ENCODE data around the gene SLC9A3. TPM values are rescaled to one million over a fixed set of nuclear protein-coding genes. Genes with fewer than 3 reads are reported as not detected.

Gene SLC9A3
- total and polyA plus RNA-seq, 8 donors = 0.60 to 1.9 (median 0.95) TPM

DNA sequence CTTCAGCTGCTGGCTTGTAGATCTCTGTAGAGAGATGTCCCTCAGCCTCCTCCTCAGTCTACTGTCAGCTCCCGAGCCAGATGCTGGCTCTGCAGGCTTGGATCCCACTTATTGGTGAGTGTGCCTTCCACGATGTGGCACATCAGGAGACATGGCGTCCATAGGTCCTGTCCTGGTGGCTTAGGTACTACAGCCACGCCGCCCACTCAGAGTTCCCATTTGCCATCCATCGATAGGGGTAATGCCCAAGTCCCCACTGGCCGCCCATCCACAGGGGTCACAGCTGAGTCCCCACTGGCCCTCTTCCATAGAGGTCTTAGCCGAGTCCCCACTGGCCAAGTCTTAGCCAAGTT is 64.0 kb downstream of the SLC9A3 start:
- Histone ChIP-seq H3K4me1 (peaks cover 0 to 5% (median 0%) of the 10 kb centered on the region in 3 donors), H3K9me3 (no peaks in the 10 kb centered on the region), H3K4me3 (no peak overlapping the region), H3K36me3 (peaks cover 0 to 44% (median 0%) of the 10 kb centered on the region in 3 donors), H3K27ac (no peak overlapping the region), H3K27me3 (no peaks in the 10 kb centered on the region)
- FAIRE-seq = no peak
- peak in 3 of 6 donors; percentile 1 to 39 (median 16) for DNase-seq
- ATAC-seq = no peak
- intact Hi-C loops (cut with DNase I) = no loop called here
- no peak for TF ChIP-seq CTCF (IDR thresholded peaks at IDR 0.05)
- WGBS, 2 donors = 96 to 98% methylated on average over 8 of the region's 8 CpGs

GRCh38 chr5:459562-460272 is 64.5 kb downstream of the SLC9A3 start:
- intact Hi-C loops (cut with DNase I) = no loop called here
- no peaks in the 10 kb centered on the region for H3K27me3 ChIP-seq
- H3K4me1 ChIP-seq = peaks cover 0 to 5% (median 0%) of the 10 kb centered on the region in 3 donors
- no peak for TF ChIP-seq CTCF (IDR thresholded peaks at IDR 0.05)
- DNase-seq (peak in 2 of 6 donors; percentile 20 to 49), ATAC-seq (no peak), FAIRE-seq (no peak)
- H3K36me3 ChIP-seq = peaks cover 0 to 39% (median 0%) of the 10 kb centered on the region in 3 donors
- no peaks in the 10 kb centered on the region for H3K9me3 ChIP-seq
- peak overlapping the region in 2 of 4 donors; percentile 64 to 73 for H3K27ac ChIP-seq
- WGBS, 2 donors = 95 to 96% methylated on average over 24 of the region's 24 CpGs
- no peak overlapping the region for H3K4me3 ChIP-seq

DNA sequence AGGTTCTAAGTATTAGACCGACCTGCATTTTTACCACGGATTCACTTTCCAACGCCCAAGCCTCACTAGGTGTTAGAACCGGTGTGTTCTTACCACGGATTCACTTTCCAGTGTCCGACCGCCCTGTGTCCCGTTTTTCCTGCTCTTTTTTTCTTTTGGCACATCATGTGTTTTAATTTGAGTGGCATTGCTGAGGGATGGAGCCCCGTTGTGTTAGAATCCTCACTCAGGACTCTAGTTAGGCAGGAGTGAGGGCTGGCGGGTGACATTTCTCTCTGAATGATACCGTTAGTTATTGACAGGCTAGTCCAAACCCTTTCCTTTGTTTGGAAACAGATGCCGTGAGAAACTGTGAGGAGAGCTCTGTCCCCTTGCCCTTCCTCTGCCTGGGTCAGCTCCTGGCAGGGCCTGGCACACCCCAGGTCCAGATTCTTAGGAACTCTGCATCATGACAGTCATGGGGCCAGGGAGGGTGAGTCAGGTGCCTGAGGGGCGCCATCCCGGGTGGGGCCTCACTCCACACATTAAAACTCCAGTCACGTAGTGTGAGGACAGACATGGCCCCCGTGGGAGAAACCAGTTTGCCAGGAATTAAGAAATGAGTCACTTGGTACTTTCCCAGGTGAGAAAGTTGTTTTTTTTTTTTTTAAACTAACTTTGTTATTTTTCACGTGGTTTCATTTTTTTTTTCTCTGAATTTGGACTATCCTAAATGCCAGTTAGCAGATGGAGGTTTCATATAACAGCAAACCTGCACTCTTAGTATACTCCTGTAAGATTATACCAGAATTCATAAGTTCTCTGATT is 65.5 kb downstream of the SLC9A3 start:
- peak overlapping the region in 3 of 4 donors; percentile 6 to 73 (median 64) for H3K27ac ChIP-seq
- FAIRE-seq (no peak), DNase-seq (peak in 4 of 6 donors; percentile 25 to 59 (median 41)), ATAC-seq (peak; percentile 59 to 87 (median 77))
- H3K9me3 ChIP-seq = no peaks in the 10 kb centered on the region
- peaks cover 0 to 5% (median 0%) of the 10 kb centered on the region in 3 donors for H3K4me1 ChIP-seq
- H3K36me3 ChIP-seq = peaks cover 0 to 43% (median 6%) of the 10 kb centered on the region in 3 donors
- no peaks in the 10 kb centered on the region for H3K27me3 ChIP-seq
- 70 to 75% methylated on average over 17 of the region's 17 CpGs for WGBS, 2 donors
- H3K4me3 ChIP-seq = no peak overlapping the region
- TF ChIP-seq CTCF (IDR thresholded peaks at IDR 0.05) = no peak
- intact Hi-C loops (cut with DNase I) = no loop called here

DNA sequence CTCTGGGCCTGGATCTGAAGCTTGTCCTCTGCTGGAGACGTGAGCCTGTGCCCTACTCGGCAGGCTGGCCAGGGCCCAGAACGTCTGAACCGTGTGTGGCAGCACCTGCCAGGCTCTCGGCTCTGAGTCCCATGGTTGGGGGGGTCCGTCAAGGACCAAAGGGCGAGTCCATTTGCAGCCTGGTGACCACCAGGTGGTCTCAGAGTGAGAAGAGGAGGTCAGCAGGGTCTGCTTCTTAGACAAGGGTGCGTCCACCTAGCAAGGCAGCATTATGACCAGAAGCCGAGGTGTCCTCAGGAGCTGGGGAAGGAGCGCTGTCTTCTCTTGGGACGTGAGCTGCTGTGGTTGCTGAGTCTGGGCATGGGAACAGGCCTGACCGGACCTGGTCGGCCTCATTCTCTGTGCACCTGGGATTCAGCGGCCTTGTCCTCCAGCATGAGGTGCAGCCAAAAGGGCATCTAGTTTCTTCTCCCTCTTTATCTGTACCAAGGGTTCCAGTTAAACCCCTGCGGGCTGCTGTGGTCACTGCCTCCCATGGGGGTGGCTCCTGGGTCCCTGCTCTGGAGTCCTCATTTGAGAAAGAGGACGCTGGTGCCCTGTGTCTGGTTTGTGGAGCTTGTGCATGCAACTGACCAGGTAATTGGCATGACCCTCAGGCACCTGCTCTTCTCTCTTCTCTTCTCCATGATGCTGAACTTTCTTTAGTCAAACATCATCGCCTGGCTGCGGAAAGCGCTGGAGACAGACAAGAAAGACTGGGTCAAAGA is 66.9 kb downstream of the SLC9A3 start:
- Histone ChIP-seq H3K4me3 (no peak overlapping the region), H3K36me3 (peaks cover 0 to 41% (median 6%) of the 10 kb centered on the region in 3 donors), H3K27me3 (no peaks in the 10 kb centered on the region), H3K4me1 (peaks cover 0 to 5% (median 0%) of the 10 kb centered on the region in 3 donors), H3K9me3 (no peaks in the 10 kb centered on the region), H3K27ac (no peak overlapping the region)
- DNase-seq (peak in 4 of 6 donors; percentile 1 to 62 (median 38)), ATAC-seq (no peak), FAIRE-seq (no peak)
- intact Hi-C loops (cut with DNase I) = no loop called here
- WGBS, 2 donors = 87 to 89% methylated on average over 19 of the region's 19 CpGs
- no peak for TF ChIP-seq CTCF (IDR thresholded peaks at IDR 0.05)

Measured in pancreas (tissue), 10 donors.